ENCODE measurements around the gene TRAPPC5.
A peak's percentile ranks its signal among the peaks of the same experiment; 100 is the strongest.

The TRAPPC5 gene

GRCh38 chr19:7680606-7681339 lies at the start of gene TRAPPC5:
TRAPPC5 (plus strand) TSS chr19:7680833; CDS start chr19:7682254, 1,421 bp downstream.
- H3K4me3 ChIP-seq (ENCODE audit: low read length): peak within 1 kb of the TSS; percentile 80
- no peaks in the 10 kb centered on the region for H3K9me3 ChIP-seq (ENCODE audit: control insufficient read depth, low read depth, low read length)
- H3K27me3 ChIP-seq (ENCODE audit: control insufficient read depth, insufficient read depth, low read length): peaks cover 27% of the 10 kb centered on the region
- no peak within 1 kb of the TSS for H3K27ac ChIP-seq (ENCODE audit: low read length)
- H3K36me3 ChIP-seq (ENCODE audit: control insufficient read depth, low read depth, low read length): peaks cover 6% of the 10 kb centered on the region
- peak within 1 kb of the TSS; percentile 65 for H3K9ac ChIP-seq (ENCODE audit: low read length)
- peaks cover 4% of the 10 kb centered on the region for H3K4me1 ChIP-seq (ENCODE audit: control insufficient read depth, low read depth, low read length)

GRCh38 chr19:7631577-7631976 lies 49.1 kb upstream of the TRAPPC5 start:
- no peaks in the 10 kb centered on the region for H3K9me3 ChIP-seq (ENCODE audit: control insufficient read depth, low read depth, low read length)
- peaks cover 5% of the 10 kb centered on the region for H3K36me3 ChIP-seq (ENCODE audit: control insufficient read depth, low read depth, low read length)
- no peak overlapping the region for H3K27ac ChIP-seq (ENCODE audit: low read length)
- no peak overlapping the region for H3K9ac ChIP-seq (ENCODE audit: low read length)
- H3K4me3 ChIP-seq (ENCODE audit: low read length): no peak overlapping the region
- H3K4me1 ChIP-seq (ENCODE audit: control insufficient read depth, low read depth, low read length): peaks cover 4% of the 10 kb centered on the region
- peaks cover 25% of the 10 kb centered on the region for H3K27me3 ChIP-seq (ENCODE audit: control insufficient read depth, insufficient read depth, low read length)

DNA sequence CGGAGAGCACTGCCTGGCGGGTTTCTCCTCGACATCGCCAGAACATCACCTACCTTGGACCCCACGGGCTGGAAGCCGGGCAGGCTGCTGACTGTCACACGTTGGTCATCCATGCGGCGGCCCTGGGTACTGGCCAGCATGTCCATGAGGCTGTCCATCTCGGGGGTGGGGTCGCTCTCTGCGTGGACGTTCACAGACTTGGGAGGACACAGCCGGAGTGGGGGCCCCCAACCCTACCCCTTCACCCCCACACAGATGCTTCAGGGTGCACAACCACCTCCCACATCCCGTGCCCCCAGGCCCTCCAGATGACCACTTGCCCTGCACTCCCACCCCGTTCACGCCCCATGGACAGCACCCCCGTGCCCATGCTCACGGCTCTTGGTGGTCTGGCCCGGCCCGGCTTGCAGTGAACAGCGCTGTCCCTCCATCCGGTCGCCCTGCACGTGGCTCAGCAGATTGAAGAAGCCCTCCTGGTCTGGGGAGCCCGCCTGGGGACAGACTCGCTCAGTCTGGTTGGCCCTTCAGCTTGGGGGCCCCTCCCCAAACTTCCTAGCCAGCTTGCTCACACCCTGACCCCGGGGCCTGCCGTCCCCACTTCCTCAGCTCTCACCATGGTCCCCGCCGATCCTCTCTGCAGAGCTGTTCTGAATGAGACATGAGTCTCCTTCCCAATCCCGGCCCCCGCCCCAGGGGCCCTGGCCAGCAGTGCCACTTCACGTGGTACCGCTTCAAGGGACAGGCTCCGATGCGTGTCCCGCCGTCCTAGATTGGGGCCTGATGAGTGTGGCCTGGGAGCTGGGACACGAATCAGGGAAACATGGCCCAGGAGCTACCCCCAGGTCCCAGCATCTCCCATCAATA lies 48.1 kb upstream of the TRAPPC5 start:
- no peak overlapping the region for H3K4me3 ChIP-seq (ENCODE audit: low read length)
- H3K4me1 ChIP-seq (ENCODE audit: control insufficient read depth, low read depth, low read length): peaks cover 4% of the 10 kb centered on the region
- no peak overlapping the region for H3K9ac ChIP-seq (ENCODE audit: low read length)

GRCh38 chr19:7633698-7634097 lies 46.9 kb upstream of the TRAPPC5 start, which contains the start of gene PCP2:
PCP2 (minus strand) TSS chr19:7633719; CDS start chr19:7633457, 262 bp downstream.
- Histone ChIP-seq H3K9me3 (ENCODE audit: control insufficient read depth, low read depth, low read length) (no peaks in the 10 kb centered on the region), H3K4me3 (ENCODE audit: low read length) (no peak within 1 kb of the TSS), H3K4me1 (ENCODE audit: control insufficient read depth, low read depth, low read length) (peaks cover 4% of the 10 kb centered on the region), H3K9ac (ENCODE audit: low read length) (no peak within 1 kb of the TSS), H3K27me3 (ENCODE audit: control insufficient read depth, insufficient read depth, low read length) (peaks cover 27% of the 10 kb centered on the region), H3K36me3 (ENCODE audit: control insufficient read depth, low read depth, low read length) (peaks cover 5% of the 10 kb centered on the region), H3K27ac (ENCODE audit: low read length) (no peak within 1 kb of the TSS)

More for the DNA sequence above, 48.1 kb upstream of the TRAPPC5 start:
- Histone ChIP-seq H3K36me3 (ENCODE audit: control insufficient read depth, low read depth, low read length) (peaks cover 5% of the 10 kb centered on the region), H3K27me3 (ENCODE audit: control insufficient read depth, insufficient read depth, low read length) (peaks cover 27% of the 10 kb centered on the region), H3K9me3 (ENCODE audit: control insufficient read depth, low read depth, low read length) (no peaks in the 10 kb centered on the region), H3K27ac (ENCODE audit: low read length) (no peak overlapping the region)

DNA sequence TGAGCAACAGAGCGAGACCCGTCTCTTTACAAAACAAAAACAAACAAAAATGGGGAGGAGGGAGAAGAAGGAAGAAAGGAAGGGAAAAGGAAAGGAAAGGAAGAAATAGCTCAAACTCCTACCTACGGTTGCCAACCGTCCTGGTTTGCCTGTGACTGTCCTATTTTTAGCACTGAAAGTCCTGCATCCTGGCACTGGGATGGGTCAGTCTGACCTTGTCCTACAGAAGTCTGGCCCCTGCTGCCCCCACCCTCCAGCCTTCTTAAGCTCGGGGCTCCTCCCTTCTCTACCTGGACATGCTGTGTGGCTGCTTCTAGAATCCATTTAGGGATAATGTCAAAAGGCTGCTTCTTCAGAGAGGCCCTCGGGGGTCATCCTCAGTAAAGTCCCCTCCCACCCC lies 45.0 kb upstream of the TRAPPC5 start:
- H3K27me3 ChIP-seq (ENCODE audit: control insufficient read depth, insufficient read depth, low read length): peaks cover 27% of the 10 kb centered on the region
- no peak overlapping the region for H3K4me3 ChIP-seq (ENCODE audit: low read length)
- H3K9me3 ChIP-seq (ENCODE audit: control insufficient read depth, low read depth, low read length): no peaks in the 10 kb centered on the region
- H3K36me3 ChIP-seq (ENCODE audit: control insufficient read depth, low read depth, low read length): peaks cover 5% of the 10 kb centered on the region
- no peak overlapping the region for H3K9ac ChIP-seq (ENCODE audit: low read length)
- no peaks in the 10 kb centered on the region for H3K4me1 ChIP-seq (ENCODE audit: control insufficient read depth, low read depth, low read length)
- H3K27ac ChIP-seq (ENCODE audit: low read length): no peak overlapping the region

- Histone ChIP-seq H3K27me3 (ENCODE audit: control insufficient read depth, insufficient read depth, low read length) (peaks cover 27% of the 10 kb centered on the region), H3K4me3 (ENCODE audit: low read length) (peak overlapping the region; percentile 62), H3K27ac (ENCODE audit: low read length) (no peak overlapping the region), H3K9ac (ENCODE audit: low read length) (no peak overlapping the region), H3K9me3 (ENCODE audit: control insufficient read depth, low read depth, low read length) (no peaks in the 10 kb centered on the region), H3K4me1 (ENCODE audit: control insufficient read depth, low read depth, low read length) (no peaks in the 10 kb centered on the region), H3K36me3 (ENCODE audit: control insufficient read depth, low read depth, low read length) (peaks cover 5% of the 10 kb centered on the region)
Measured at GRCh38 chr19:7636317-7636690, 44.3 kb upstream of the TRAPPC5 start.

DNA sequence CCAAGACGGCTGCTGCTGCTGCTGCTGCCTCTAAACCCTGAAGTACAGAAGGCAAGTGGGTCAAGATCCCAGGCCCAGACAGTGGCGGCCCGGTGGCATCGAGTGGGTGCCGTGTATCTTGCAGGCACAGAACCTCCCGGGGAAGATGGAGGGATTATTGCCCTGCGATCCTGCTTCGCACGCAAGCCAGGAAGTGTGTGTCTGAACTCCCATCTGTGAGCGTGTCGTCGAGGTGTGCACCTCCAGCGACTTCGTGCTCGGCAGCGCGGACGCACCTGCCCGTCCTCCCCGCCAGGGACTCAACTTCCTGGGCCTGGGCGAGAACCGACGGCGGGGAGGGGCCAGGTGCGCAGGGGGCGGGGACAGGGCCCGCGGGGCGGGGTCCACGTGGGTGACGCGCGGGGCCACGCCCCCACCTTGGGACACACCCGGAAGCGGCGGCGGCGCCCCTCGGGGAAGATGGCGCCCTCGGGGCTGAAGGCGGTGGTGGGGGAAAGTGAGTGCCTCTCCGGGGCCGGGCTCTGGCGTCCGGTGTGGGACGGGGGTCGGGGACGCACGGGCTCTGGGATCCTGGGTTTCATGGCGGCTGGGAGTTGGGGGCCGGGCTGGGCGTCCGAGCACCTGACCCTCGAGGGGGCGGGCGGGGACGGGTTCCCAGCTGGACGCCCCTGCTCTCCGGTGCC lies 43.8 kb upstream of the TRAPPC5 start, which contains the start of gene STXBP2:
Gene STXBP2 (plus strand): TSS at position 420 of the 683 bp plus-strand sequence. CDS start 40 bp downstream, at position 460.
- Histone ChIP-seq H3K27me3 (ENCODE audit: control insufficient read depth, insufficient read depth, low read length) (peaks cover 27% of the 10 kb centered on the region), H3K9me3 (ENCODE audit: control insufficient read depth, low read depth, low read length) (no peaks in the 10 kb centered on the region), H3K9ac (ENCODE audit: low read length) (peak within 1 kb of the TSS; percentile 30), H3K27ac (ENCODE audit: low read length) (no peak within 1 kb of the TSS), H3K4me1 (ENCODE audit: control insufficient read depth, low read depth, low read length) (no peaks in the 10 kb centered on the region), H3K36me3 (ENCODE audit: control insufficient read depth, low read depth, low read length) (peaks cover 5% of the 10 kb centered on the region), H3K4me3 (ENCODE audit: low read length) (peak within 1 kb of the TSS; percentile 62)

- H3K27ac ChIP-seq (ENCODE audit: low read length): no peak overlapping the region
- H3K9ac ChIP-seq (ENCODE audit: low read length): peak overlapping the region; percentile 30
- peak overlapping the region; percentile 62 for H3K4me3 ChIP-seq (ENCODE audit: low read length)
- H3K36me3 ChIP-seq (ENCODE audit: control insufficient read depth, low read depth, low read length): no peaks in the 10 kb centered on the region
- H3K9me3 ChIP-seq (ENCODE audit: control insufficient read depth, low read depth, low read length): no peaks in the 10 kb centered on the region
- no peaks in the 10 kb centered on the region for H3K4me1 ChIP-seq (ENCODE audit: control insufficient read depth, low read depth, low read length)
- H3K27me3 ChIP-seq (ENCODE audit: control insufficient read depth, insufficient read depth, low read length): peaks cover 27% of the 10 kb centered on the region
Measured at GRCh38 chr19:7637374-7638256, 43.0 kb upstream of the TRAPPC5 start.

GRCh38 chr19:7638802-7639465 lies 41.7 kb upstream of the TRAPPC5 start:
- Histone ChIP-seq H3K9ac (ENCODE audit: low read length) (no peak overlapping the region), H3K4me1 (ENCODE audit: control insufficient read depth, low read depth, low read length) (no peaks in the 10 kb centered on the region), H3K4me3 (ENCODE audit: low read length) (no peak overlapping the region)

DNA sequence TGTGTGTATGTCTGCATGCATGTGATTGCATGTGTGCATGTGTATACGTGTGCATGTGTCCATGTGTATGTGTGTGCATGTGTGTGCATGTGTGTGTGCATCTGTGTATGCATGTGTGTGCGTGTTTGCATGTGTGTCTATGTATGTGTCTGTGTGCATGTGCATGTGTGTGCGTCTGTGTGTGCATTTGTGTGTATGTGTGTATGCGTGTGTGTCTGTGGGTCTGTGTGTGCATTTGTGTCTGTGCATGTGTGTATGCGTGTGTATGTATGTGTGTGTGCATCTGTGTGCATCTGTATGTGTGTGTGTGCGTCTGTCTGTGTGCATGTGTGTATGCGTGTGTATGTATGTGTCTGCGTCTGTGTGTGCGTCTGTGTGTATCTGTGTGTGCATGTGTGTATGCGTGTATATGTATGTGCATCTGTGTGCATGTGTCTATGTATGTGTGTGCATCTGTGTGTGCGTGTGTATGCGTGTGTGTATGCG lies 40.7 kb upstream of the TRAPPC5 start:
- Histone ChIP-seq H3K27me3 (ENCODE audit: control insufficient read depth, insufficient read depth, low read length) (peaks cover 19% of the 10 kb centered on the region), H3K9ac (ENCODE audit: low read length) (no peak overlapping the region), H3K27ac (ENCODE audit: low read length) (no peak overlapping the region), H3K4me3 (ENCODE audit: low read length) (no peak overlapping the region), H3K9me3 (ENCODE audit: control insufficient read depth, low read depth, low read length) (no peaks in the 10 kb centered on the region), H3K4me1 (ENCODE audit: control insufficient read depth, low read depth, low read length) (no peaks in the 10 kb centered on the region), H3K36me3 (ENCODE audit: control insufficient read depth, low read depth, low read length) (no peaks in the 10 kb centered on the region)

More at GRCh38 chr19:7638802-7639465, 41.7 kb upstream of the TRAPPC5 start:
- Histone ChIP-seq H3K27ac (ENCODE audit: low read length) (no peak overlapping the region), H3K9me3 (ENCODE audit: control insufficient read depth, low read depth, low read length) (no peaks in the 10 kb centered on the region), H3K36me3 (ENCODE audit: control insufficient read depth, low read depth, low read length) (no peaks in the 10 kb centered on the region), H3K27me3 (ENCODE audit: control insufficient read depth, insufficient read depth, low read length) (peaks cover 26% of the 10 kb centered on the region)
